Thoracic aorta (tissue), 2 donors: Measurements from ENCODE around the gene LRMDA. TPM values are rescaled to one million over a fixed set of nuclear protein-coding genes. Genes with fewer than 3 reads are reported as not detected.
A peak's percentile ranks its signal among the peaks of the same experiment; 100 is the strongest.

Experiments used
- ATAC-seq: fragments of 150-250 bp; one replicate; pipeline ENCODE4 v1.8.0; 2017; ENCODE audit warnings: low read depth; ENCODE audit not compliant: insufficient number of reproducible peaks, low FRiP score
- DNase-seq: peaks from one replicate; pipeline ENCODE4 v3.0.0-alpha.2; 2020; ENCODE audit warnings: low spot score
- H3K27ac ChIP-seq, 2 donors: fragments of 200-600 bp; sonication (generic); 1 replicate in 1 of 2; 2 replicates in 1 of 2; pipeline ENCODE4 v1.5.1; 2016; ENCODE audit warnings: mild to moderate bottlenecking in 2 of 2, moderate library complexity in 2 of 2
- H3K27me3 ChIP-seq: fragments of 200-600 bp; sonication (generic); replicated peaks from 2 replicates; pipeline ENCODE4 v1.6.0; 2016; ENCODE audit warnings: mild to moderate bottlenecking; ENCODE audit not compliant: insufficient read depth
- H3K36me3 ChIP-seq: fragments of 200-600 bp; sonication (generic); one replicate; pipeline ENCODE4 v1.5.1; 2016
- H3K4me1 ChIP-seq, 2 donors: fragments of 200-600 bp; sonication (generic); 1 replicate in 1 of 2; 2 replicates in 1 of 2; pipeline versions ENCODE4 v1.5.1 to v1.6.0; 2016; ENCODE audit warnings: low read depth in 2 of 2, mild to moderate bottlenecking in 1 of 2; ENCODE audit not compliant: control insufficient read depth in 1 of 2
- H3K4me3 ChIP-seq: fragments of 200-600 bp; sonication (generic); 2 replicates; pipeline ENCODE4 v1.5.1; 2016; ENCODE audit warnings: mild to moderate bottlenecking
- H3K9me3 ChIP-seq: fragments of 200-600 bp; sonication (generic); 2 replicates; pipeline ENCODE4 v1.5.1; 2016
- total RNA-seq, 2 donors: library from RNA; depleted of rRNA; stranded (reverse); fragments of >200 nt; gene quantifications; one replicate each; pipeline versions ENCODE4 v1.1.0 to v1.2.3, GENCODE V29; 2016
- TF ChIP-seq, protein P1 (sequence below): fragments of 200-600 bp; sonication (generic); IDR thresholded peaks from one replicate; pipeline ENCODE4 v1.5.1; 2019; ENCODE audit warnings: antibody characterized with exemption

The LRMDA gene
- total RNA-seq, 2 donors from 2014 or later = 8.3 to 36.6 TPM

DNA sequence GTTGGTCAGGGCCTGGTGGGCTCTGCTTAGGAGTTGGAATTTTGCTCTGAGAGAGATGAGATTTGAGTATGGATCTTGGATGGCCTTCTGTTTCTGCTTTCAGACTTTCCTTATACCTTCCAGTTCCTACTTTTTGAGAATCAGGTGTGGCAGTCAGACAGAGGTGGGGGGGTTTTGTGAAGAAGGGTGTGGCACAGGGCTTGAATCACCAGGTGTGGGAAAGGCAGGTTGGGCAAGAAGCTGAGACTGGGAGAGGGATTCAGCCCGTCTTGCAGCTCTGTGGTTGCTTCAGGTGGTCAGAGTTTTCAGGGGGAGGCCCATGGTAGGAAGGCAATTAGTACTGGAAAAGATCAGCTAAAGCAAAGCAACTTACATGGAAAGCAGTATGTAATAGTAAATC, 340.2 kb downstream of the LRMDA start:
- Histone ChIP-seq H3K9me3 (no peaks in the 10 kb centered on the region), H3K27me3 (no peaks in the 10 kb centered on the region), H3K4me3 (no peak overlapping the region), H3K4me1 (peaks cover 9 to 40% of the 10 kb centered on the region in 2 donors), H3K27ac (no peak overlapping the region), H3K36me3 (no peaks in the 10 kb centered on the region)
- TF ChIP-seq, protein P1, sequence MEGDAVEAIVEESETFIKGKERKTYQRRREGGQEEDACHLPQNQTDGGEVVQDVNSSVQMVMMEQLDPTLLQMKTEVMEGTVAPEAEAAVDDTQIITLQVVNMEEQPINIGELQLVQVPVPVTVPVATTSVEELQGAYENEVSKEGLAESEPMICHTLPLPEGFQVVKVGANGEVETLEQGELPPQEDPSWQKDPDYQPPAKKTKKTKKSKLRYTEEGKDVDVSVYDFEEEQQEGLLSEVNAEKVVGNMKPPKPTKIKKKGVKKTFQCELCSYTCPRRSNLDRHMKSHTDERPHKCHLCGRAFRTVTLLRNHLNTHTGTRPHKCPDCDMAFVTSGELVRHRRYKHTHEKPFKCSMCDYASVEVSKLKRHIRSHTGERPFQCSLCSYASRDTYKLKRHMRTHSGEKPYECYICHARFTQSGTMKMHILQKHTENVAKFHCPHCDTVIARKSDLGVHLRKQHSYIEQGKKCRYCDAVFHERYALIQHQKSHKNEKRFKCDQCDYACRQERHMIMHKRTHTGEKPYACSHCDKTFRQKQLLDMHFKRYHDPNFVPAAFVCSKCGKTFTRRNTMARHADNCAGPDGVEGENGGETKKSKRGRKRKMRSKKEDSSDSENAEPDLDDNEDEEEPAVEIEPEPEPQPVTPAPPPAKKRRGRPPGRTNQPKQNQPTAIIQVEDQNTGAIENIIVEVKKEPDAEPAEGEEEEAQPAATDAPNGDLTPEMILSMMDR = no peak
- no peak for DNase-seq
- ATAC-seq = no peak

DNA sequence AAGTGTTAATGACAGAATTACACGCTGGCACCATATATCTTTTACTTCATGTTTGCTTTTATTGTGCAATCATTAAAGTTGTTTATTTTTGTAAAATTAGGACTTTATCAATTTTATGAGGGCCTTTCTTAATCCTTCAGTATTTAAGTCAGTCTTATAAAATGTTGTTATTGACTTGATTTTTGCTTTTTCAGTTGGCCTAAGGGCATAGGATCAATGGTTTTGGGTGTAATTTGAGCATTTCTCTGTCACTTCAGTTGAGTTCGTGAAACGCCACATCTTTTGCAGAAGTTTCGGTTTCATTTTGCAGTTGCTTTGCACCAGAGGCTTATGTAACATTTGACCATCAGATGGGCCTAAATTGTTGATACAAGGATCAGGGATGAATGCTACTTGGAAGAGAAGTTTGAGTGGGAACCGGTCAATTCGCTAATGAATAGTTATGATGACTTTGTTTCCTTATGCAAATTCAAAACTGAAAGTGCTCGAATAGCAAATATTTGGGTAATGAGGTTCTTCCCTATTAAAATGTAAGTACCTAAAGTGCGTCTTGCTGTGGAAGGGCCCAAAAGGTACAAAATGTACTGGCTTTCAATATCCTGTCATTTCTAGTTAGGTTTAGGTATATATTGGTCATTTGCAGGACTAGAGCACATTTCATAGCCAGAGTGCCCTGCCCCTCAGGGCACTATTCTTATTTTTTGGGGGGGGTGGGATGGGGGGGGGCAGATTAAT, 340.9 kb downstream of the LRMDA start:
- Histone ChIP-seq H3K27me3 (no peaks in the 10 kb centered on the region), H3K4me3 (peak overlapping the region; percentile 56), H3K36me3 (no peaks in the 10 kb centered on the region), H3K9me3 (no peaks in the 10 kb centered on the region), H3K27ac (no peak overlapping the region), H3K4me1 (peaks cover 15 to 47% of the 10 kb centered on the region in 2 donors)
- TF ChIP-seq, protein P1 = no peak
- DNase-seq (no peak), ATAC-seq (no peak)

DNA sequence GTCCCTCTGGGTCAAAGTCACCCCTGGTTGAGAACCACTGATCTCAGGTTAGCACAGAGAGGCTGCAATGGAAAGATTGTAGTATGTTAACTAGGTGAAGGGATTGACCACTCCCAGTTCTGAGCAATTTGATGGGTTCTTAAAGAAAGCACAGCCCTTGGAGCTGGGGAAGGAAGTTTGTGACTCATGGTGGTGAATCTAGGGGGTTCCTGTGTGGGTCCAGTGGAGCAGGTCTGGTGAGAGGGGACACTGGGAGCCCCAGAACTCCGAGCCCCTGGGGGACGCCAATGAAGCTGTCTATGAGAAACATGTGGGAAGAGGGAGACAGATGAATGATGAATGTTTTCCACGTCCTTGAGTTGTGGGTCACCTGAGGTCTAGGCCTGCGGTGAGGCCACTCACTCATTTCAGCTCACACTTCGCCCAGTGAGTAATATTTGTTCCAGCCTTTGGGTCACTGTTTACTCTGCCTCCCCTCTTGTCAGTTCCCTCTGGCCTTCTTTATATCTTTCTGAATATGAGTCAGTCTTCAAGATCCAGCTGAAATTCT, 341.9 kb downstream of the LRMDA start:
- no peak for DNase-seq
- Histone ChIP-seq H3K27ac (peak overlapping the region in 1 of 2 donors; percentile 47), H3K9me3 (no peaks in the 10 kb centered on the region), H3K4me3 (no peak overlapping the region), H3K36me3 (no peaks in the 10 kb centered on the region), H3K4me1 (peaks cover 19 to 56% of the 10 kb centered on the region in 2 donors), H3K27me3 (no peaks in the 10 kb centered on the region)
- TF ChIP-seq, protein P1 = no peak
- ATAC-seq = no peak

DNA sequence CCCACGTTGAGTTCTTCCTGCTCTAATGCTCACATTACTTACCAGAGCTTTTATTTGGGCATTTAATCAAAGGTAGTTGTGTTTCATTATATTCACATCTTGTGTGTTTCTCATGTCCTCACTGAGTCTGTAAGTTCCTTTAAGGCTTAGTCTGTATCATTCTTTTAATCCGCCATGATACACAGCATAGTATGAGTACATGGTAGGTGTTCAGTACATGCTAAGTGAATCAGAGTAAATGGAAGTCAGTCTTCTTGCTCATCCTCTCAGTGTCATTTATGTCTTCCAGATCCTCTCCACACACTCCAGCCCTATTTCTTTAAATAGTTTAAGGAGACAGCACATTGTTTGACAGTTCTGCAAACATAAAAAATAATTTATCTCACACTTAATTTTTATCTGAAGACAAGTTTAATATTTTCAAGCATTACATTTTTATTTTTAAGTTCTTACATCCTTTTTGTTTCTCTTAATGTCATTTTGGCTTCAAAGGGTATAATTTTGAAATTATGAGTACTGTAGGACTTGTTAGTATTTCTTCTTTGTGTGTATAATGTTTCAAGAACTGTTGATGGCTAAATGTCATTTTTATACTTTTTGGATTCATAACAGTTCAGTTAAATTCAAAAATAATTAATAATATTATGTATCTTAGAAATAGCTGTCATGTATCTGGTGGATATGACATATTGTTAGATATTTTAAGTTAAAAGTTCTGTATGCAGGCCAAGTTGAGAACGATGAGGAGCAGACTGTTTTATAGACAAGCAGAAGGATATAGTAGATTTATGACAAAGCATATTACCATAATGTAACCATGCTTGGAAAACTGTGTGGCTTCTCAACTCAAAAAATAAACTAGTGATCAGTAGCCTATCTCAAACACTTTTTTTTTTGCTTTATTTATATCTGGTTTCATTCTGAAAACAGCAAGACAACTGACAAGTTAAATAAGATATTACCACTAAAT, 342.7 kb downstream of the LRMDA start:
- no peak for ATAC-seq
- Histone ChIP-seq H3K4me1 (peaks cover 27 to 64% of the 10 kb centered on the region in 2 donors), H3K4me3 (no peak overlapping the region), H3K27me3 (no peaks in the 10 kb centered on the region), H3K9me3 (no peaks in the 10 kb centered on the region), H3K36me3 (no peaks in the 10 kb centered on the region), H3K27ac (peak overlapping the region in 1 of 2 donors; percentile 47)
- no peak for DNase-seq
- TF ChIP-seq, protein P1 = no peak
